Measurements from ENCODE around the gene PFKFB3.

DNA sequence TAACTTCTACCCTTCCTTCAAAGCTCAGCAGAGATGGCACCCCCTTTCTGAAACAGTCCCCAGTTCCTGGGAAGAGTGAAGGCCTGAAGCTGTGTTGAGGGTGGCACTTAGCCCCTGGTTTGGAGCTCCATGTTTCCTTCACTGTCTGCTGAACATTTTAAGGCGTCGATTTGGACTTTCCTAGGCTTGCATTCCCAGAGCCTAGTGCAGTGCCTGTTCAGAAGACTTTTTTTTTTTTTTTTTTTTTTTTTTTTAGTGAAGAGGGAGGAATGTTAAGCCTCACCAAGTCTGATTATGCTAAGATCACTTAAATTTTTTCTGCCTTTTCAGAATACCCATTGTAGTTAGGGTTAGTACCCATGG, 97.0 kb downstream of the PFKFB3 start:
- TF ChIP-seq, protein P1, sequence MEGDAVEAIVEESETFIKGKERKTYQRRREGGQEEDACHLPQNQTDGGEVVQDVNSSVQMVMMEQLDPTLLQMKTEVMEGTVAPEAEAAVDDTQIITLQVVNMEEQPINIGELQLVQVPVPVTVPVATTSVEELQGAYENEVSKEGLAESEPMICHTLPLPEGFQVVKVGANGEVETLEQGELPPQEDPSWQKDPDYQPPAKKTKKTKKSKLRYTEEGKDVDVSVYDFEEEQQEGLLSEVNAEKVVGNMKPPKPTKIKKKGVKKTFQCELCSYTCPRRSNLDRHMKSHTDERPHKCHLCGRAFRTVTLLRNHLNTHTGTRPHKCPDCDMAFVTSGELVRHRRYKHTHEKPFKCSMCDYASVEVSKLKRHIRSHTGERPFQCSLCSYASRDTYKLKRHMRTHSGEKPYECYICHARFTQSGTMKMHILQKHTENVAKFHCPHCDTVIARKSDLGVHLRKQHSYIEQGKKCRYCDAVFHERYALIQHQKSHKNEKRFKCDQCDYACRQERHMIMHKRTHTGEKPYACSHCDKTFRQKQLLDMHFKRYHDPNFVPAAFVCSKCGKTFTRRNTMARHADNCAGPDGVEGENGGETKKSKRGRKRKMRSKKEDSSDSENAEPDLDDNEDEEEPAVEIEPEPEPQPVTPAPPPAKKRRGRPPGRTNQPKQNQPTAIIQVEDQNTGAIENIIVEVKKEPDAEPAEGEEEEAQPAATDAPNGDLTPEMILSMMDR (IDR thresholded peaks at IDR 0.05; ENCODE audit: low read depth, low read length, poor library complexity, severe bottlenecking): no peak
- TF ChIP-seq EZH2phosphoT487 (IDR thresholded peaks at IDR 0.05; ENCODE audit: borderline replicate concordance, low read length): no peak
